PC-3 (cell line): ENCODE results near the gene ZNF283.

Source experiments
- CTCF ChIP-seq: fragments of 300-600 bp; sonication (generic); conservative IDR thresholded peaks from 2 replicates; pipeline ENCODE4 v1.5.1; 2017; ENCODE audit warnings: antibody characterized with exemption, low read depth, mild to moderate bottlenecking, low read length
- EZH2 ChIP-seq: fragments of 300-600 bp; sonication (generic); IDR thresholded peaks from one replicate; pipeline ENCODE4 v1.6.1; 2017; ENCODE audit warnings: antibody characterized with exemption, mild to moderate bottlenecking, low read length; ENCODE audit not compliant: unreplicated experiment
- EZH2phosphoT487 ChIP-seq: fragments of 300-600 bp; sonication (generic); IDR thresholded peaks from 2 replicates; pipeline ENCODE4 v1.6.1; 2018; ENCODE audit warnings: mild to moderate bottlenecking, antibody characterized with exemption, low read length, borderline replicate concordance

GRCh38 chr19:43799502-43800142 is 27.5 kb upstream of the ZNF283 start:
- no peak for TF ChIP-seq CTCF
- no peak for TF ChIP-seq EZH2phosphoT487
- TF ChIP-seq EZH2, result no peak
